GM12801 (cell line): ENCODE measurements around the gene GSTM5.

Source experiments
- TF ChIP-seq, protein P1 (sequence below): IDR thresholded peaks from one replicate; pipeline ENCODE4 v1.5.1; 2011; ENCODE audit warnings: control low read depth; ENCODE audit not compliant: insufficient read length; ENCODE audit errors: extremely low read depth

GSTM5 gene

DNA sequence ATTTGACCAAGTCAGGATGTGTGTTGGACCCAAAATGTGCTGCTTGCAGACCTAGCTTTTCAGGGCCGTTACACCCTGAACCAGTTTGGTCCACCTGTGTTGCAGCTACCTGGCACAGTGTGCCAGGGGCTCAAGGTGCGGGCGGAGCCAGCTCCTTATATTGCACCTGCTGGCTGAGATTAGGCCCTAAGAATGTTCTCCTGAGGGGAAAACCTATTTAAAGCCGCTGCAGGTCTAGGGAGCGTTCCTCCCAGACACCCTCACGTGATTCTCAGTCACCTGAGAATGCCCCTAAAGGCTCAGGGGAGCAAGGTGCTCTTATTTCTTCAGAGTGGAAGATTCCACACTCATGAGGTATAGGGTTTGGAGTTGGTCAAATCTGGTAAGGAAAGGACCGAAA is 16.8 kb downstream of the GSTM5 start:
- TF ChIP-seq, protein P1, sequence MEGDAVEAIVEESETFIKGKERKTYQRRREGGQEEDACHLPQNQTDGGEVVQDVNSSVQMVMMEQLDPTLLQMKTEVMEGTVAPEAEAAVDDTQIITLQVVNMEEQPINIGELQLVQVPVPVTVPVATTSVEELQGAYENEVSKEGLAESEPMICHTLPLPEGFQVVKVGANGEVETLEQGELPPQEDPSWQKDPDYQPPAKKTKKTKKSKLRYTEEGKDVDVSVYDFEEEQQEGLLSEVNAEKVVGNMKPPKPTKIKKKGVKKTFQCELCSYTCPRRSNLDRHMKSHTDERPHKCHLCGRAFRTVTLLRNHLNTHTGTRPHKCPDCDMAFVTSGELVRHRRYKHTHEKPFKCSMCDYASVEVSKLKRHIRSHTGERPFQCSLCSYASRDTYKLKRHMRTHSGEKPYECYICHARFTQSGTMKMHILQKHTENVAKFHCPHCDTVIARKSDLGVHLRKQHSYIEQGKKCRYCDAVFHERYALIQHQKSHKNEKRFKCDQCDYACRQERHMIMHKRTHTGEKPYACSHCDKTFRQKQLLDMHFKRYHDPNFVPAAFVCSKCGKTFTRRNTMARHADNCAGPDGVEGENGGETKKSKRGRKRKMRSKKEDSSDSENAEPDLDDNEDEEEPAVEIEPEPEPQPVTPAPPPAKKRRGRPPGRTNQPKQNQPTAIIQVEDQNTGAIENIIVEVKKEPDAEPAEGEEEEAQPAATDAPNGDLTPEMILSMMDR = no peak

DNA sequence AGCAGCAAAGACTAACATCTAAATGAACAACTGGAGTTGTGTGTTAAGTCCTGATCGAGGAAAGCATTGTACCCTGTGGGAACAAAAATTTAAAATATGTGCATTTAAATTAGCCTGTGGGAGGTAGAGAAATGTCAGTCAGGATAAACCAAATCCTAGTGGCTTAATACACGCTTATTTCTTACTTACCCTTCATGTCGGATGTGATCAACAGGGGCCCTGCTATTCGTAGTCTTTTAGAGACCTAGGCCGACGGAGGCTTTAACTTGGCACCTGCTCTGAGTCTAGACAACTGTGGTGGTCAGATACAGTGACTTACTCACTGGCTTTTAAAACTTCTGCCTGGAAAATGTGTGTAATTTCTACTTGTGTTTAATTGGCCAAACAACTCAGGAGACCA is 18.6 kb downstream of the GSTM5 start:
- TF ChIP-seq, protein P1 = no peak

DNA sequence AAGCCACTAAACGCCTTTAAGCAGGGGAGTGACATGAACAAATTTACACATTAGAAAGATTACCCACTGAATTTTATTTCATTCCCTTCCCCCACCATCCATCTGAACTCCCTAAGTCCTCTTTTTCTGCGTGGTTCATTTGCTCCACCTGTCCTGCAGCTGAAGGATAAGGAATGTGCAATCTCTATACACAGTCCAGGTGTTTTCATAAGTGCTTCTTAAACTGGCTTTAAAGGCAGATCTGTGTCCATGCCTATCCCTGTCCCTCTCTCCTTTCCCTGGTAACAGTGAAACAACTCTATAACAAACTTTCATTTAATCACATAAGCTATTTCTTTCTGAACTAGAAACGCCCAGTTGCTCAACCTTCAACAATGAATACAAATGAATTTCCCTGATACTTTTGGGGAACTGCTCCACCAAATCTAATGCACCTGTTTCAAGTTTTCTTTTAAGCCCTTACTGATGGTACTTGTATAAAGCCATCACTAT is 20.4 kb downstream of the GSTM5 start:
- TF ChIP-seq, protein P1 = no peak

DNA sequence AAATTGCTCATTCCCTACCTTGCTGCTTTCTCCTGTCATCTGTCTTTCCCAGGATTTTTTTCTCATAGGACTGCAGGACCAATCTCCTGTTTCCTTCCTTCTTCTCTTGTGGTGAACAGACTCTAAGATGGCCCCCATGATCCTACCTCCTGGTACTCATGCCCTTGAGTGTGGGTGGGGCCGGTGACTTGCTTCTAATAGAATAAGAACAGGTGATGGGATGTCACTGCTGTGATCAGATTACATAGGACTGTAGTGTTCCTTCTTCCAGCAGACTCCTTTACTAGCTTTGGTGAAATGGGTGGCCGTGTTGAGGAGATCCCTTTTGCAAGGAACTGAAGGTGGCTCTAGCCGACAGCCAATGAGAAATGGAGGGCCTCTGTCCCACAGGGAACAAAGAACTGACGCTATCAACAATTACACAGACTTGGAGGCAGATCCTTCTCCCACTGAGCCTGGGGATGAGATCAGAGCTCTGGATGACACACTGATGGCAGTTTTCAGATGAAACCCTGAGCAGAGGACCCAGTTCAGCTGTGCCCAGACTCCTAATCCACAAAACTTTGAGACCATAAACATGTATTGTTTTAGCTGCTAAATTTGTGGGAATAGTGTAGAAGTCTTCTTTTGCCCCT is 21.3 kb downstream of the GSTM5 start:
- TF ChIP-seq, protein P1 = no peak

DNA sequence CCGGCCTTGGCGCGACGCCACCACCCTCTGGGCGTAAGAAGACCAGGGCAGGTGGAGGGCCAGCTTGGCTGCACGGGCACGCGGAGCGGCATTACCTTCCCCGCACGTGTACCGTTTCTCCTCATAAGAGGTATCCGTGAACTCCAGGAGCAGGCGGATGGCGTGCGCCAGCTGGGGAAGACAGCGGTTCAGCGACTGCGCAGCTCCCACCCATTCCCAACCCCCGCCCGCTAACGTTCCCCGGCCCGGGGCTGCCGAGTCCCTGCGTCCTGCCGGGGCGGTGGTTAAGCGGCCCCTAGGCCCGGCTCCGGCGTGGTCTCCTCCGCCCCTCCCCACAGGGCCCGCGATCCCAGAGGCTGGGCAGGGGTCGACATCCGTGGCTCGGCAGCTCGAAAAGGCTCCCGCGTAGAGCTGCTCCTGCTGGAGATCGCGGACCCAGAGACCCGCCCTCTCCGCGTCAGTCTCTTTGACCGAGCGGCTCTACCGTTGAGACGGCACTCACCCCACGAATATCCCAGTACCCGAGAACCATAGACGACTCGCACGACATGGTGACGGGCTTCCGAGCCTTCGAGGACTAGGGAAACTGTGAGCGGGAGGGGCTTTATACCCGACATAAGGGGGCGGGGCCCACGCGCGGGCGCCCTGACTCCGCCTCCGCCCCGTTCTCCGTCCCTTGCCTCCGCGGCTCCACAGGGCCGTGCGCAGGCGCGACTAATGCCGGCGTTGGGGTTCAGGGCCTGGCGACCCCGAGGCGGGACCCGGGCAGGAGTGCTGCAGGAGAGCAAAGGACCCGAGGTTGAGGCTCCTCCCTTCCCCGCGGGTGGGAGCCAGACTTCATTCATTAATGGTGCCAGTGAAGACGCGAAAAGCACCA is 27.9 kb downstream of the GSTM5 start:
- TF ChIP-seq, protein P1 = no peak

DNA sequence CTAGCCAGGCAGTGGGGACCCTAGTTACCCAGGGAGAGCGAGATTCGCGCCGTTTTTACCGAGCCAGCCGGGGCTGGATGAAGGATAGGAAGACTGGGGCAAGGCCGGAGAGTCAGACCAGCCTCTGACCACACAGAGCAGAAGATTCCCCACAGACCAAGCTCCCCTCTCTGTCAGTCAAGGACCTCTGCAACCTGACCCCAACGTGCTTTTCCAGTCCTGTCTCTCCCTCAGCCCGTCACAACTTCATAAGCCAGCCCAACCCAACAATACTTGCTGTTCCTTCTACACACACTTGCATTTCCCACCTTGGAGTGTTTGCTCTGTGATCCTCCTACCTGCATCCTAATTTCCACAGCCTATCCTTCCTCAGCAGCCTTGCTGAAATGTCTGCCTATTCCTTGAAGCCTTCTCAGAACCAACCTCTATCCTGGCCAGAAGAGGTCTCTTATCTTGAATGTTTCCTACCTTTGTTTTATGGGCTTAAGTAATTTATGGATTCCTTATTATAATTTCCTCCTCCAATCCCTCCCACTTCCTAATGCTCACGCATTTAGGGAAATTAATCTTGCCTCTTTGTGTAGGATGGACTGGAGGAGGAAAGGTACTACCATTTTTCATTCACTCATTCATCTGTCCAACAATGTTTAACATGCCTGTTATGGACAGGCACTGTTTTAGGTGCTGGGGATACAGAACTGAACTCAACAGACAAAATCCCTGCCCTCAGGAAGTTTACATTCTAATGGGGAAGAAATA is 28.7 kb downstream of the GSTM5 start, which contains the start of gene GSTM3:
Gene GSTM3, minus strand, starts transcription at position 424 of the 759 bp plus-strand sequence. CDS start 751 bp downstream, outside the sequence.
- TF ChIP-seq, protein P1 = no peak

DNA sequence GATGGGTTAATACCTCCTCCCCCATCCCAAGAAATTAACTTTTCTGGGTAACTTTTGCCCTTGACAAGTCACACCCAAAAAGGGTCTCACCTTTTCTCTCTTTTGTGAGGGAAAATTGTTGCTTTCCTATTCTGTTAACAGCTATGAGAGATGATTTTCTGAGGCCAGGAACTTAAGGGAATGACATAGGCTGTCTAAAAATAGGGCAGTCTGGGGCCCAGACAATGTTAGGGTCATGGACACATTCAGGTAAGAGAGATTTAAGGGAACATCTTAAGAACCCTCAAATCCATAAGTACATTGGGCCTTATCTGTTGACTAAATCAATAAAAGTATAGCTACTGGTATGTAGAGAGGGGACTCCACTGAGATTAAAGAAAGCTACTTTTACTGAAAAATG is 37.2 kb downstream of the GSTM5 start:
- TF ChIP-seq, protein P1 = no peak
